ENCODE results near the gene MCCC2.
"Not testable (repeated sequence)": the region's sequence is repeated elsewhere in the genome, so short reads cannot be mapped to it uniquely, and the experiment has no call there.

The MCCC2 gene

GRCh38 chr5:71586941-71587765 lies at the start of gene MCCC2:
Gene MCCC2, plus strand, starts transcription at chr5:71587340. Its CDS starts 86 bp downstream, at chr5:71587426.
- DNase-seq (ENCODE audit: low spot score) = peak; percentile 97

DNA sequence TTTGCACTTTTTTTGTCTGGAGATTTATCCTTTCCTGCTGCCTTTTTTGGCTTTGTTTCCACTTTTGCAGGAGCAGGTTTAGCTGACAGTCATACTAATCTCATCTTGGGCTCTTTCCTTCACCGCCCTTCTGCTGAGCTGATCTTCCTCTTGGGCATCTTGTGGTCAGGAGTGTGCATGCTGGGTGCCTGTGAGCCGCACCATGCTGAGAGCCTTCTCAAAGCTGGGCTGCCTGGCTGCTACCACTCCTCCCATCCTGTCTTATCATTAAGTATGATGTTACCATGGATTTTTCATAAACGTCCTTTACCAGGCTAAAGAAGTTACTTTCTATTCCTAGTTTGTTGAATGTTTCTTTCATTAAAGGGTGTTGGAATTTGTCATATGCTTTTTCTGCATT lies 49.5 kb upstream of the MCCC2 start:
- no peak for DNase-seq (ENCODE audit: low spot score)

GRCh38 chr5:71550885-71551284 lies 36.3 kb upstream of the MCCC2 start:
- not testable (repeated sequence) for DNase-seq (ENCODE audit: low spot score)

- not testable (repeated sequence) for DNase-seq (ENCODE audit: low spot score)
Measured at GRCh38 chr5:71551582-71551981, 35.6 kb upstream of the MCCC2 start.

GRCh38 chr5:71552026-71552749 lies 35.0 kb upstream of the MCCC2 start:
- DNase-seq (ENCODE audit: low spot score) = not testable (repeated sequence)

- no peak for DNase-seq (ENCODE audit: low spot score)
Measured at GRCh38 chr5:71563161-71563560, 24.0 kb upstream of the MCCC2 start.

- no peak for DNase-seq (ENCODE audit: low spot score)
Measured at GRCh38 chr5:71564895-71565294, 22.2 kb upstream of the MCCC2 start.

DNA sequence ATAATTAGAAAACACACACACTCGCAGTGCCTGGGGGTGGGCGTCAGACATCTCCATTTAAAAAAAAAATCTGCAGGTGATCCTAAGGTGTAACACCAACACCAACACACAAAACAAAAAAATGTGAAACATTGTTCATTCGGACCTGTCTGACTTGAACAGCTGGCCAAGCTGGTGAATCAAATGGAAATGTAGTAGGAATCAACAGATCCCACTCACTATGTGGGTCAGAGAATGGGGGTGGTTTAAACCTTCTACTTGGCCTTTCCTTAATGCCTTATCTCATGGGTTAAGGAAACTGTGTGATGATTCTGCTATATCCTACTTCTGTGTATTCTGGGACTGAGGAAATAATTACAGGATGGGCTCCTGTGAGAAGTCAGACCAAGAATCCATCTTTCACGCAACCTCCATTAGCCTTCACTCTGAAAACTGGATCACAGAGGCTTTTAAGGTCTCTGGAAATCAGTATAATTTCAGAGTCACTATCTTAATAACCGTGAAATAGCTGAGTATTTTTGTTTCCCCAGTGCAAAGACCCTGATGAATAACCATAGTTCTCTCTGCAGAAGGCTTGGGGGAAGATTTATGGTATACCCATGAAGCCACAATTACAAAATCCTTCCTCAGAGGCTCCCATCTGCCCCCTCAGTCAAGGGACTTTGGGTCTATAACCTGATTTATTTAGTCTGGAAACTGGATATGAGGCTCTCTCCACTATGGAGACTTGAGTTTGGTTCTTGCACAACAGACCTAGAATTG lies 17.2 kb upstream of the MCCC2 start:
- no peak for DNase-seq (ENCODE audit: low spot score)

DNA sequence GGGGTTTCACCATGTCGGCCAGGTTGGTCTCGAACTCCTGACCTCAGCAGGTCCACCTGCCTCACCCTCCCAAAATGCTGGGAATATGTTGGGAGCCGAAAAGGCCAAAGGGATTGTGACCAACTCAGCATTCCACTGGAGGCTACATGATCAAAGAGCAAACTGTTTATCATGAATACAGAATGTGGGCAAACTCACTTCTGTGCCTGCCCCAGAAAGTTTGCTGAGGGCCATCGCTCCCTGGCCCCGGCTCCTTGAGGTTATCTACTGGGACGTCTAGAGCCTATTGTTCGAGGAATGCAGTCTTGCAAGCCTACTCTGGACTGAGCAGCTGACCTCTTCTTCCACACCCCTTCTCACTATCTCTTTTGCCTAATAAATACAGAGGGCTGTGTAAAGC lies 15.3 kb upstream of the MCCC2 start:
- not testable (repeated sequence) for DNase-seq (ENCODE audit: low spot score)

GRCh38 chr5:71573591-71573990 lies 13.5 kb upstream of the MCCC2 start:
- no peak for DNase-seq (ENCODE audit: low spot score)

- DNase-seq (ENCODE audit: low spot score) = not testable (repeated sequence)
Measured at GRCh38 chr5:71575588-71575987, 11.6 kb upstream of the MCCC2 start.

DNA sequence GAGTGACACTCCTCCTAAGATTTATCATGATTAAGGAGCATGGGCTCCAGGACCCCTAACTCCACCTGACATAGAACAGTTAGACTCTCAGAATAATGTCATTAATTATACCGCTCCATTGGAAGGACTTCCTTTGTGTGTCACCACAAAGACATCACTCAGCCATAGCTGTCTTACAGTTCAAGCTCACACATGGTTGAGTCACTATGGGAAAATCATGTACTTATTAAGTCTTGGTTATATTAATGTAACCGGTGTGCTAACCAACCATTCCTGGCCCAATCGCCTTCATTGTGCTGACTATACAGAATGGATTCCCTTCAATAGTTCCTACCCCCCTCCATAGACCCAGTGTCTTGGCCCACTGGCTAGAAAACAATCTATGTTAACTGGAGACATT lies 10.9 kb upstream of the MCCC2 start:
- DNase-seq (ENCODE audit: low spot score) = peak; percentile 21

DNA sequence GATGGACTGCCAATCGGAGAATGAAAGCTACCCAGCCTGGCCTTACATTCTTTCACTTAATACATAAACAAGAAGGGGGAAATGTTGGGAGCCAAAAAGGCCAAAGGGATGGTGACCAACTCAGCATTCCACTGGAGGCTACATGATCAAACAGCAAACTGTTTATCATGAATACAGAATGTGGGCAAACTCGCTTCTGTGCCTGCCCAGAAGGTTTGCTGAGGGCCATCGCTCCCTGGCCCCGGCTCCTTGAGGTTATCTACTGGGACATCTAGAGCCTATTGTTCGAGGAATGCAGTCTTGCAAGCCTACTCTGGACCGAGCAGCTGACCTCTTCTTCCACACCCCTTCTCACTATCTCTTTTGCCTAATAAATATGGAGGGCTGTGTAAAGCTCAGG lies 9.3 kb upstream of the MCCC2 start:
- not testable (repeated sequence) for DNase-seq (ENCODE audit: low spot score)

DNA sequence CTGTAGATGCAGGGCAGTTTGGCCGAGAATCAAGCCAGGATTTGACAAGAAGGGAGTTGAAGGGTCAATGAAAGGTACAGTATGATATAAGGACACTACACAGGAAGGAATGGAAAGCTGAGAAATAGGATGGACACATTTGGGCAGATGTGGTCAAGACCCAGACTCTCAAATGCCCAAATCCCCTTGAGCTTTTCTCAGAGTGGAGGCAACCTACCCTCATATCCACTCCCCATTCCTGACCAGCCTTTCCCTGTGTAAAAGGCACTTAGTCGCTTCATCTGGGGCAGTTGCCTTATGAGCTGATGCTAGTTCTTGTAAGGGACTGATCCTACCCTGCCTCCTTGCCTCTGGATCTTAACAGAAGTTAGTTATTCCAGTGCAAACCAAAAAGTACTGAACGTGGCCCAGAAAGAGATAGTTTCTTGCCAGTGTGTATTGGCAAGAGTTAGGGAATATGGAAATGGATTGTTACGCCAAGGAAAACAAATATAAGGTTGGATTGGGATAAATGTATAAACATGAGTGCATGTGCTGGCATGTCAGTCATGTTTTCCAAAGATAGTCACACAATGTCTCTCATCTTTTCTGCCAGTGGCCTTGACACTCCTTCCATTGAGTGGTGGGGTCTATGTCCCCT lies 4.1 kb upstream of the MCCC2 start:
- no peak for DNase-seq (ENCODE audit: low spot score)

GRCh38 chr5:71586052-71586940 lies 844 bp upstream of the MCCC2 start:
- peak; percentile 96 for DNase-seq (ENCODE audit: low spot score)

DNA sequence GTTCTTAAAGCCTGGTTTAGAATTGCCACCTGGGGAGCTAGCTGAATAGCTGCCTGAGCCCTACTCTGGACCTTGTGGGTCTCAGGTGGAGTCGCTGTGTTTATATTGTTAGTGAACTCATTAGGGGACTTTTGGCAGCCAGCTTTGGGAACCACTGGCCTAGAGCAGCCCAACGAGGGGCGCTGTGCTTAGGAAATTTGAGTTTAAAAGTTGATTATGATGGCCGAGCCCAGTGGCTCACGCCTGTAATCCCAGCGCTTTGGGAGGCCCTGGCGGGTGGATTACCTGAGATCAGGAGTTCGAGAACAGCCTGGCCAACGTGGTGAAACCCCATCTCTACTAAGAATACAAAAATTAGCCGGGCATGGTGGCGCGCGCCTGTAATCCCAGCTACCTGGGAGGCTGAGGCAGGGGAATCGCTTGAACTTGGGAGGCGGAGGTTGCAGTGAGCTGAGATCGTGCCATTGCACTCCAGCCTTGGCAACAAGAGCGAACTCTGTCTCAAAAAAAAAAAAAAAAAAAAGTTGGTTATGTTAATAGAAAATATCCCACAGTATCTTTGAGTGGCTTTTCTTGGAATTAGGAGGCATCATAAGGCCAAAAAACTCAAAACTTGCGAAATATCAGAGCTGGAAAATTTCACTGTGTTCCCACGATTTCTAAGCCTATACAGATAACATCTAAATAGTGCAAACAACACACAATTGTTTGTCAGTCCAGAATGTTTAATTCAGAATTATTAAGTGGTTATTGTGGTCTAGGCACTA lies 809 bp downstream of the MCCC2 start:
- peak; percentile 31 for DNase-seq (ENCODE audit: low spot score)

DNA sequence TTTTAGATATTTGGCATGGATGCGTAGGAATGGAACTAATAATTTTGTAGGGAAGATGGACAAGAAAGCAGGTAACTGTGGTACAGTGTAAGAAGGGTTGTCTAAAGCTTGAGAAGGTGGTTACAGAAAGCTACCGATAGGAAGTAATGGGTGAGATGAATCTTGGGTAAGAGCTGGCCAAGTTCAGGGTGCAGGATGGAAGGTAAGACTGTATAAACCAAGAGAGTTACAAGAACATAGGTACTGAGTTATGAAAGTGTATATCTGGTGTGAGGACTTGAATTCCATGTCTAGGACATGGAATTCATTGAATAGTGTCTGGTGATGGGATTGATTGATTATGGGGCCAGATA lies 1.4 kb downstream of the MCCC2 start:
- DNase-seq (ENCODE audit: low spot score) = no peak

GRCh38 chr5:71589903-71590302 lies 2.8 kb downstream of the MCCC2 start:
- DNase-seq (ENCODE audit: low spot score) = no peak

GRCh38 chr5:71591100-71591499 lies 4.0 kb downstream of the MCCC2 start:
- no peak for DNase-seq (ENCODE audit: low spot score)

DNA sequence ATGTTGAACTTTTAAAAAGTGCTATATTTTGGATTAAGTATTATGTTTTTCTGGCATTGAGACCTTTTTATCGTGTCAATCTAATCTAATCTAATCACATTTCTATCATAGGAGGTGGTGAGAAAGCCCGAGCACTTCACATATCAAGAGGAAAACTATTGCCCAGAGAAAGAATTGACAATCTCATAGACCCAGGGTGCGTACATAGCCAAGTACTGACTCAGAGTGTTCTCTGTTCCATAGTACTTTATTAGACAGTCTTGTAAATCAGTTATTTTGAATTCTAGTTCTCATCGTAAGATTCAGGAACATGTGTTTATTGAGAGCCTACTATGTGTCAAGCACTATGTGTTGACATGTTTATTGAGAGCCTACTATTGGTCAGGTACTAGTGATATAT lies 9.0 kb downstream of the MCCC2 start:
- no peak for DNase-seq (ENCODE audit: low spot score)

Measured in RKO (cell line).